HEK293T (cell line): ENCODE data around the gene VAV3.

Source experiments
- CTBP1 ChIP-seq: fragments of 450-650 bp; IDR thresholded peaks from 2 replicates; pipeline ENCODE4 v1.6.1; 2016; ENCODE audit warnings: borderline replicate concordance
- ELF4 ChIP-seq: fragments of 450-650 bp; IDR thresholded peaks from 2 replicates; pipeline ENCODE4 v1.6.1; 2017; ENCODE audit warnings: antibody characterized with exemption
- FOXM1 ChIP-seq: fragments of 450-650 bp; IDR thresholded peaks from 2 replicates; pipeline ENCODE4 v1.6.1; 2017; ENCODE audit warnings: mild to moderate bottlenecking, borderline replicate concordance
- HDGF ChIP-seq: fragments of 450-650 bp; IDR thresholded peaks from 2 replicates; pipeline ENCODE4 v1.6.1; 2017; ENCODE audit warnings: antibody characterized with exemption, borderline replicate concordance
- NFRKB ChIP-seq: fragments of 450-650 bp; IDR thresholded peaks from 2 replicates; pipeline ENCODE4 v1.6.1; 2016; ENCODE audit warnings: mild to moderate bottlenecking, moderate library complexity
- SP1 ChIP-seq: fragments of 450-650 bp; IDR thresholded peaks from 2 replicates; pipeline ENCODE4 v1.6.1; 2017

DNA sequence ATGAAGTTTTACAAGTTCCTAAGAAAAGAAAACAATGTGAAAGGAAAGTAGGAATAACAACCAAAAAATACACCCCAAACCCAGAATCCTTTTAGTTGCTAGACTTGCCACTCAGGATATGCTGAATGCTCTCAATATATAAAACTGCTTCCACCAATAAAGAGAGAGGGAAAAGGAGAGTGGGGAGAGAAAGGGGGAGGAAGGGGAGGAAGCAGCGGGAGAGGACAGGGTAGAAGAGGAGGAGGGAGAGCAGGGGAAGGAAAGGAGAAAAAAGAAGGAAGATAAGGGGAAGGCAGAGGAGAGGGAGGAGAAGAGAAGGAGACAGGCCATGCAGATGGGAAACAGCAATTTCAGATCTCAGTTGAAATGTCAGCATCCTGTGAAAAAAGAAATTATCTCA lies 198.4 kb downstream of the VAV3 start:
- no peak for TF ChIP-seq FOXM1
- TF ChIP-seq ELF4 = no peak
- TF ChIP-seq HDGF = no peak
- TF ChIP-seq CTBP1 = no peak
- TF ChIP-seq NFRKB = no peak
- TF ChIP-seq SP1 = no peak
